ENCODE measurements around the gene DOCK8. TPM values are rescaled to one million over a fixed set of nuclear protein-coding genes. Genes with fewer than 3 reads are reported as not detected.
A peak's percentile ranks its signal among the peaks of the same experiment; 100 is the strongest.
"Not testable (repeated sequence)": the region's sequence is repeated elsewhere in the genome, so short reads cannot be mapped to it uniquely, and the experiment has no call there.

DOCK8 gene
- total RNA-seq, 1 donor from 2014 or later, result 0.22 TPM

GRCh38 chr9:215631-216155, 1.0 kb downstream of the DOCK8 start:
- H3K36me3 Mint-ChIP-seq (ENCODE audit: unreplicated experiment), result no peaks in the 10 kb centered on the region
- H3K27me3 Mint-ChIP-seq (ENCODE audit: unreplicated experiment), result no peaks in the 10 kb centered on the region
- no peaks in the 10 kb centered on the region for H3K9me3 Mint-ChIP-seq (ENCODE audit: unreplicated experiment)
- TF ChIP-seq, protein P1, sequence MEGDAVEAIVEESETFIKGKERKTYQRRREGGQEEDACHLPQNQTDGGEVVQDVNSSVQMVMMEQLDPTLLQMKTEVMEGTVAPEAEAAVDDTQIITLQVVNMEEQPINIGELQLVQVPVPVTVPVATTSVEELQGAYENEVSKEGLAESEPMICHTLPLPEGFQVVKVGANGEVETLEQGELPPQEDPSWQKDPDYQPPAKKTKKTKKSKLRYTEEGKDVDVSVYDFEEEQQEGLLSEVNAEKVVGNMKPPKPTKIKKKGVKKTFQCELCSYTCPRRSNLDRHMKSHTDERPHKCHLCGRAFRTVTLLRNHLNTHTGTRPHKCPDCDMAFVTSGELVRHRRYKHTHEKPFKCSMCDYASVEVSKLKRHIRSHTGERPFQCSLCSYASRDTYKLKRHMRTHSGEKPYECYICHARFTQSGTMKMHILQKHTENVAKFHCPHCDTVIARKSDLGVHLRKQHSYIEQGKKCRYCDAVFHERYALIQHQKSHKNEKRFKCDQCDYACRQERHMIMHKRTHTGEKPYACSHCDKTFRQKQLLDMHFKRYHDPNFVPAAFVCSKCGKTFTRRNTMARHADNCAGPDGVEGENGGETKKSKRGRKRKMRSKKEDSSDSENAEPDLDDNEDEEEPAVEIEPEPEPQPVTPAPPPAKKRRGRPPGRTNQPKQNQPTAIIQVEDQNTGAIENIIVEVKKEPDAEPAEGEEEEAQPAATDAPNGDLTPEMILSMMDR (IDR thresholded peaks at IDR 0.05; ENCODE audit: partially characterized antibody, unreplicated experiment), result no peak
- DNase-seq, result no peak
- peak overlapping the region; percentile 74 for H3K4me3 Mint-ChIP-seq (ENCODE audit: unreplicated experiment)
- H3K4me1 Mint-ChIP-seq (ENCODE audit: low read depth, unreplicated experiment), result no peaks in the 10 kb centered on the region
- no peak overlapping the region for H3K27ac Mint-ChIP-seq (ENCODE audit: unreplicated experiment)

DNA sequence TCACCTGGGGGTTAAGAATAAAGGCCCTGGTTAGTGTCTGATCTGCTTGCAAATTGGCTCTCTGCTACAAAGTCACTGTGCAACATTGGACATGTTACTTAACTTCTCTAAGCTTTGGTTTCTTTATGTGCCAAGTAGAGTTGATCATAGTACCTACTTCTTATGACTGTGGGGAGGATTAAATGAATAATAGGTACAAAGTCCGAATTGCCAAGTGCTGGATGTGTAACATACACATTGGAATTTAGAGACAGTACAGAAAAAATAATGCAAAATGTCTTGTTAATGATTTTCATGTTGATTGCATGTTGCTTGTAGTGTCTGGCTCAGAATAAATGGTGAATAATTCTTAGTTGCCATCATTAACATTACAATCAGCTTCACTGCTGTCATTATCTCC, 2.2 kb downstream of the DOCK8 start:
- TF ChIP-seq, protein P1 (IDR thresholded peaks at IDR 0.05; ENCODE audit: partially characterized antibody, unreplicated experiment), result no peak
- H3K4me3 Mint-ChIP-seq (ENCODE audit: unreplicated experiment), result no peak overlapping the region
- no peak overlapping the region for H3K27ac Mint-ChIP-seq (ENCODE audit: unreplicated experiment)
- H3K9me3 Mint-ChIP-seq (ENCODE audit: unreplicated experiment), result no peaks in the 10 kb centered on the region
- H3K36me3 Mint-ChIP-seq (ENCODE audit: unreplicated experiment), result no peaks in the 10 kb centered on the region
- no peaks in the 10 kb centered on the region for H3K27me3 Mint-ChIP-seq (ENCODE audit: unreplicated experiment)
- no peaks in the 10 kb centered on the region for H3K4me1 Mint-ChIP-seq (ENCODE audit: low read depth, unreplicated experiment)
- DNase-seq, result no peak

- TF ChIP-seq, protein P1 (IDR thresholded peaks at IDR 0.05; ENCODE audit: partially characterized antibody, unreplicated experiment), result no peak
- no peak overlapping the region for H3K27ac Mint-ChIP-seq (ENCODE audit: unreplicated experiment)
- no peak for DNase-seq
- no peaks in the 10 kb centered on the region for H3K4me1 Mint-ChIP-seq (ENCODE audit: low read depth, unreplicated experiment)
- H3K4me3 Mint-ChIP-seq (ENCODE audit: unreplicated experiment), result no peak overlapping the region
- no peaks in the 10 kb centered on the region for H3K9me3 Mint-ChIP-seq (ENCODE audit: unreplicated experiment)
- H3K27me3 Mint-ChIP-seq (ENCODE audit: unreplicated experiment), result no peaks in the 10 kb centered on the region
- no peaks in the 10 kb centered on the region for H3K36me3 Mint-ChIP-seq (ENCODE audit: unreplicated experiment)
These were observed 3.3 kb downstream of the DOCK8 start for GRCh38 chr9:217950-218349.

- not testable (repeated sequence) for H3K4me3 Mint-ChIP-seq (ENCODE audit: unreplicated experiment); DNase-seq; H3K27me3 Mint-ChIP-seq (ENCODE audit: unreplicated experiment); H3K4me1 Mint-ChIP-seq (ENCODE audit: low read depth, unreplicated experiment); H3K36me3 Mint-ChIP-seq (ENCODE audit: unreplicated experiment); H3K9me3 Mint-ChIP-seq (ENCODE audit: unreplicated experiment); H3K27ac Mint-ChIP-seq (ENCODE audit: unreplicated experiment)
These were observed 4.4 kb downstream of the DOCK8 start for GRCh38 chr9:219036-219435.

DNA sequence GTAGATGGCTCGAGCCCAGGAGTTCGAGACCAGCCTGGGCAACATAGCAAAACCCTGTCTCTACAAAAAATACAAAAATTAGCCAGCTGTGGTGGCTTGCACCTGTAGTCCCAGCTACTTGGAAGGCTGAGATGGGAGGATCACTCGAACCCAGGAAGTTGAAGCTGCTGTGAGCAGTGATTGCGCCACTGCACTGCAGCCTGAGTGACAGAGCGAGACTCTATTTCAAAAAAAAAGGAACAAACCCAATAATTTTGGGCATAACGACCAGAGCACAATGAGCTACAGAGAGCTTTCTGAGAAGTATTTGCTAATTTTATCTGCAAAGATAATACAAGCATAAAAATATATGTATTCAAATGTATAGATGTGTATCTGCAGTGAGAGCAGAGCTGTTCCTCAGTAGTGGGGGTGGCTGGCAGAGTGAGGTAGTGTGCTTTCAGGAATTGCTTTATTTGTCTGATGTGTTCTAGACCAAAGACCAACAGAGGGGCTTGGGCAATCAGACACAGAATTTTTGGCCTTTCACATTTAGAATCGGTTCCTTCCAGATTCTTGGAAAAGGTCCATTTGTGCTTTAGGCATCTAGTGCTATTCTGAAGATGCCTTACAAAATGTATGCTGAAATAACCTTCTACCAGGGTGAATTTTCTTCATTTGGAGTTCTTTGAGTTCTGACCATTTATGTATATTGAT, 5.2 kb downstream of the DOCK8 start:
- no peak for DNase-seq
- no peaks in the 10 kb centered on the region for H3K27me3 Mint-ChIP-seq (ENCODE audit: unreplicated experiment)
- TF ChIP-seq, protein P1 (IDR thresholded peaks at IDR 0.05; ENCODE audit: partially characterized antibody, unreplicated experiment), result no peak

More for the DNA sequence above, 5.2 kb downstream of the DOCK8 start:
- Mint-ChIP-seq H3K4me1 (ENCODE audit: low read depth, unreplicated experiment) (no peaks in the 10 kb centered on the region), H3K27ac (ENCODE audit: unreplicated experiment) (no peak overlapping the region), H3K4me3 (ENCODE audit: unreplicated experiment) (no peak overlapping the region), H3K36me3 (ENCODE audit: unreplicated experiment) (no peaks in the 10 kb centered on the region), H3K9me3 (ENCODE audit: unreplicated experiment) (no peaks in the 10 kb centered on the region)

Data from glutamatergic neuron (in vitro differentiated cells).